ENCODE data around the gene ABCB10.

DNA sequence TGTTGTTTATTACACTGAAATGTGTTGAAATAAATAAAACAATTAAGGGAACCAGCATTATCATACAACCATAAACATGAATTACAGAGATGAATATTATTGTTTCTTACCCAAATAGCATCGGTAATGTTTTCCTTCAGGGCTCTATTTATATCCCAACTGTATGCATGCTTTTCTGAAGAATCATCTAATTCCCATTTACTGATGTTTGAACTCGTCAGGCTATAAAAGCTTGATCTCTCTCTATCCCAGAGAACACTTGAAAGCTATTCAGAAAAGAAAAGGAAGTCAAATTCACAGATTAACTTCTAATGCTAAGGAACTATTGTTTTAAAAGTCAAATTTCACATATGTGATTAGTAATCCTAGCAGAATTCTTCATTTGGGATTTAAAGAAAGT lies 62.7 kb downstream of the ABCB10 start:
- no peak for TF ChIP-seq POLR2AphosphoS5 (IDR thresholded peaks at IDR 0.05; ENCODE audit: low read depth)
- TF ChIP-seq, protein P1, sequence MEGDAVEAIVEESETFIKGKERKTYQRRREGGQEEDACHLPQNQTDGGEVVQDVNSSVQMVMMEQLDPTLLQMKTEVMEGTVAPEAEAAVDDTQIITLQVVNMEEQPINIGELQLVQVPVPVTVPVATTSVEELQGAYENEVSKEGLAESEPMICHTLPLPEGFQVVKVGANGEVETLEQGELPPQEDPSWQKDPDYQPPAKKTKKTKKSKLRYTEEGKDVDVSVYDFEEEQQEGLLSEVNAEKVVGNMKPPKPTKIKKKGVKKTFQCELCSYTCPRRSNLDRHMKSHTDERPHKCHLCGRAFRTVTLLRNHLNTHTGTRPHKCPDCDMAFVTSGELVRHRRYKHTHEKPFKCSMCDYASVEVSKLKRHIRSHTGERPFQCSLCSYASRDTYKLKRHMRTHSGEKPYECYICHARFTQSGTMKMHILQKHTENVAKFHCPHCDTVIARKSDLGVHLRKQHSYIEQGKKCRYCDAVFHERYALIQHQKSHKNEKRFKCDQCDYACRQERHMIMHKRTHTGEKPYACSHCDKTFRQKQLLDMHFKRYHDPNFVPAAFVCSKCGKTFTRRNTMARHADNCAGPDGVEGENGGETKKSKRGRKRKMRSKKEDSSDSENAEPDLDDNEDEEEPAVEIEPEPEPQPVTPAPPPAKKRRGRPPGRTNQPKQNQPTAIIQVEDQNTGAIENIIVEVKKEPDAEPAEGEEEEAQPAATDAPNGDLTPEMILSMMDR (conservative IDR thresholded peaks at IDR 0.05; ENCODE audit: low read depth in 2 of 2), result no peak
- TF ChIP-seq, protein P2, sequence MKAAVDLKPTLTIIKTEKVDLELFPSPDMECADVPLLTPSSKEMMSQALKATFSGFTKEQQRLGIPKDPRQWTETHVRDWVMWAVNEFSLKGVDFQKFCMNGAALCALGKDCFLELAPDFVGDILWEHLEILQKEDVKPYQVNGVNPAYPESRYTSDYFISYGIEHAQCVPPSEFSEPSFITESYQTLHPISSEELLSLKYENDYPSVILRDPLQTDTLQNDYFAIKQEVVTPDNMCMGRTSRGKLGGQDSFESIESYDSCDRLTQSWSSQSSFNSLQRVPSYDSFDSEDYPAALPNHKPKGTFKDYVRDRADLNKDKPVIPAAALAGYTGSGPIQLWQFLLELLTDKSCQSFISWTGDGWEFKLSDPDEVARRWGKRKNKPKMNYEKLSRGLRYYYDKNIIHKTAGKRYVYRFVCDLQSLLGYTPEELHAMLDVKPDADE (IDR thresholded peaks at IDR 0.05), result no peak
- TF ChIP-seq, protein P3, sequence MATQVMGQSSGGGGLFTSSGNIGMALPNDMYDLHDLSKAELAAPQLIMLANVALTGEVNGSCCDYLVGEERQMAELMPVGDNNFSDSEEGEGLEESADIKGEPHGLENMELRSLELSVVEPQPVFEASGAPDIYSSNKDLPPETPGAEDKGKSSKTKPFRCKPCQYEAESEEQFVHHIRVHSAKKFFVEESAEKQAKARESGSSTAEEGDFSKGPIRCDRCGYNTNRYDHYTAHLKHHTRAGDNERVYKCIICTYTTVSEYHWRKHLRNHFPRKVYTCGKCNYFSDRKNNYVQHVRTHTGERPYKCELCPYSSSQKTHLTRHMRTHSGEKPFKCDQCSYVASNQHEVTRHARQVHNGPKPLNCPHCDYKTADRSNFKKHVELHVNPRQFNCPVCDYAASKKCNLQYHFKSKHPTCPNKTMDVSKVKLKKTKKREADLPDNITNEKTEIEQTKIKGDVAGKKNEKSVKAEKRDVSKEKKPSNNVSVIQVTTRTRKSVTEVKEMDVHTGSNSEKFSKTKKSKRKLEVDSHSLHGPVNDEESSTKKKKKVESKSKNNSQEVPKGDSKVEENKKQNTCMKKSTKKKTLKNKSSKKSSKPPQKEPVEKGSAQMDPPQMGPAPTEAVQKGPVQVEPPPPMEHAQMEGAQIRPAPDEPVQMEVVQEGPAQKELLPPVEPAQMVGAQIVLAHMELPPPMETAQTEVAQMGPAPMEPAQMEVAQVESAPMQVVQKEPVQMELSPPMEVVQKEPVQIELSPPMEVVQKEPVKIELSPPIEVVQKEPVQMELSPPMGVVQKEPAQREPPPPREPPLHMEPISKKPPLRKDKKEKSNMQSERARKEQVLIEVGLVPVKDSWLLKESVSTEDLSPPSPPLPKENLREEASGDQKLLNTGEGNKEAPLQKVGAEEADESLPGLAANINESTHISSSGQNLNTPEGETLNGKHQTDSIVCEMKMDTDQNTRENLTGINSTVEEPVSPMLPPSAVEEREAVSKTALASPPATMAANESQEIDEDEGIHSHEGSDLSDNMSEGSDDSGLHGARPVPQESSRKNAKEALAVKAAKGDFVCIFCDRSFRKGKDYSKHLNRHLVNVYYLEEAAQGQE (IDR thresholded peaks at IDR 0.05; ENCODE audit: unreplicated experiment), result no peak
- no peak for TF ChIP-seq CREB1 (CRISPR knock-in tag; IDR thresholded peaks at IDR 0.05; ENCODE audit: low read depth)
- no peak for TF ChIP-seq EZH2 (IDR thresholded peaks at IDR 0.05; ENCODE audit: low read depth, unreplicated experiment)

All from GM23338 (cell line).